ENCODE data around the gene ROBO4. TPM values are rescaled to one million over a fixed set of nuclear protein-coding genes. Genes with fewer than 3 reads are reported as not detected.
A peak's percentile ranks its signal among the peaks of the same experiment; 100 is the strongest.

Gene ROBO4
- total RNA-seq, 1 donor from 2014 or later: 1.9 TPM

DNA sequence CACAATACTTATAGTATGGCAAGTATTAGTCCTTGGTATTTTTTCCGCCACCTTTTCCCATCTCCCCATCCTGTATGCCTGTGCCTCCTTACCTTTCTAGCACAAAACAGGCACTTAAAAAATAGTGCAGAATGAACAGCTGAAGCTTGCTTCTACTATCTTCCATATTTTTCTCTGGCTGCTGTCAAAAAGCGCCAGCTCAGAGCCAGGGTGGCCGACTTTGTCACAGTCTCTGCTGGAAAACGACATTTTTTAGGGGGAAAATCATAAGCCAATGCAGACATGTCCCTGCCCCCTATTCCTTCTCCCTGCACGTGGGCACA, 58.9 kb downstream of the ROBO4 start:
- TF ChIP-seq, protein P1, sequence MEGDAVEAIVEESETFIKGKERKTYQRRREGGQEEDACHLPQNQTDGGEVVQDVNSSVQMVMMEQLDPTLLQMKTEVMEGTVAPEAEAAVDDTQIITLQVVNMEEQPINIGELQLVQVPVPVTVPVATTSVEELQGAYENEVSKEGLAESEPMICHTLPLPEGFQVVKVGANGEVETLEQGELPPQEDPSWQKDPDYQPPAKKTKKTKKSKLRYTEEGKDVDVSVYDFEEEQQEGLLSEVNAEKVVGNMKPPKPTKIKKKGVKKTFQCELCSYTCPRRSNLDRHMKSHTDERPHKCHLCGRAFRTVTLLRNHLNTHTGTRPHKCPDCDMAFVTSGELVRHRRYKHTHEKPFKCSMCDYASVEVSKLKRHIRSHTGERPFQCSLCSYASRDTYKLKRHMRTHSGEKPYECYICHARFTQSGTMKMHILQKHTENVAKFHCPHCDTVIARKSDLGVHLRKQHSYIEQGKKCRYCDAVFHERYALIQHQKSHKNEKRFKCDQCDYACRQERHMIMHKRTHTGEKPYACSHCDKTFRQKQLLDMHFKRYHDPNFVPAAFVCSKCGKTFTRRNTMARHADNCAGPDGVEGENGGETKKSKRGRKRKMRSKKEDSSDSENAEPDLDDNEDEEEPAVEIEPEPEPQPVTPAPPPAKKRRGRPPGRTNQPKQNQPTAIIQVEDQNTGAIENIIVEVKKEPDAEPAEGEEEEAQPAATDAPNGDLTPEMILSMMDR (conservative IDR thresholded peaks at IDR 0.05; ENCODE audit: low read depth, low read length): no peak
- H3K4me3 ChIP-seq (ENCODE audit: low read depth, low read length): no peak overlapping the region
- no peak for DNase-seq (ENCODE audit: low read depth)

DNA sequence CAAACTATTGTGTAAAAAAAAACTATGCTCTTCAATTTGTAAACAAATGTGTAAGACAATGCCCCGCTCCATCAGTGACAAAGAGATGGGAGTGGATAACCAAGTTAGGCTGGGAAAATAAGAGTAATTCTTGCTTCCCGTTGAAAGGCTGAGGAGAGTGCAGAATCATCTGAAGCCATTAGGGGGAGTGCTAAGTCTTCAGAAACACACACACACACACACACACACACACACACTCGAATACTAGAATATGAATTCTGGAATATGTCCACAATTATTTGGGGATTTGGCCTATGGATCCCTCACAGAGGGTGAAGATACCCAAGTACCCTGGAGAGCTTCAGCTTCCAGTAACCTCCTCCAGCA, 60.2 kb downstream of the ROBO4 start:
- H3K4me3 ChIP-seq (ENCODE audit: low read depth, low read length): no peak overlapping the region
- TF ChIP-seq, protein P1 (conservative IDR thresholded peaks at IDR 0.05; ENCODE audit: low read depth, low read length): peak; percentile 78
- DNase-seq (ENCODE audit: low read depth): peak; percentile 56

DNA sequence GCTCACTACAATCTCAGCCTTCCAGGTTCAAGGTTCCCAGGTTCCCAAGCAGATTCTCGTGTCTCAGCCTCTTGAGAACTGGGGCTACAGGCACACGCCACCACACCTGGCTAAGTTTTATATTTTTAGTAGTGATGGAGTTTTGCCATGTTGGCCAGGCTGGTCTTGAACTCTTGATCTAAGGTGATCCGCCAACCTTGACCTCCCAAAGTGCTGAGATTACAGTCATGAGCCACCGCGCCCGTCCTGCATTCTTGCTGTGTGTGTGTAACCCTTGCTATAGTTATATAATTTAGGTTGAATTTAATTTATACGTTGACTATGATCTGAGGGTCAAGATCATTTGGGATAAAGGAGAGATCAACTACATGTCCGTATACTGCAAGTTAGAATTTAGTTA, 61.7 kb downstream of the ROBO4 start:
- H3K4me3 ChIP-seq (ENCODE audit: low read depth, low read length): no peak overlapping the region
- TF ChIP-seq, protein P1 (conservative IDR thresholded peaks at IDR 0.05; ENCODE audit: low read depth, low read length): no peak
- DNase-seq (ENCODE audit: low read depth): no peak

GRCh38 chr11:124834526-124835180, 63.0 kb downstream of the ROBO4 start:
- TF ChIP-seq, protein P1 (conservative IDR thresholded peaks at IDR 0.05; ENCODE audit: low read depth, low read length): no peak
- no peak overlapping the region for H3K4me3 ChIP-seq (ENCODE audit: low read depth, low read length)
- peak; percentile 30 for DNase-seq (ENCODE audit: low read depth)

Other genes with a start within 250 kb of the ROBO4 start
- 3.5 and 8.2 TPM in 2 replicates for gene SIAE, start 224.1 kb downstream of the ROBO4 start, total RNA-seq
- gene SPA17, start 224.0 kb downstream of the ROBO4 start, total RNA-seq: 21.2 and 28.1 TPM in 2 replicates
- gene NRGN, start 157.9 kb downstream of the ROBO4 start, total RNA-seq: 2.7 and 5.8 TPM in 2 replicates
- gene VSIG2, start 145.6 kb downstream of the ROBO4 start, total RNA-seq: 0.29 and 0.40 TPM in 2 replicates
- gene ESAM, start 135.6 kb downstream of the ROBO4 start, total RNA-seq: 1.8 and 9.9 TPM in 2 replicates
- gene MSANTD2, start 97.5 kb downstream of the ROBO4 start, total RNA-seq: 7.2 and 8.5 TPM in 2 replicates
- 18.9 and 30.6 TPM in 2 replicates for gene ROBO3, start 32.4 kb downstream of the ROBO4 start, total RNA-seq
- gene HEPN1, start 21.4 kb upstream of the ROBO4 start, total RNA-seq: not detected in 2 replicates
- gene HEPACAM, start 38.2 kb upstream of the ROBO4 start, total RNA-seq: under 0.01 TPM in 1 of 2 replicates, not detected in the other
- gene CCDC15, start 56.3 kb upstream of the ROBO4 start, total RNA-seq: 3.3 and 3.4 TPM in 2 replicates
- gene SLC37A2, start 165.4 kb upstream of the ROBO4 start, total RNA-seq: 2.0 and 2.7 TPM in 2 replicates
- gene TMEM218, start 213.8 kb upstream of the ROBO4 start, total RNA-seq: 8.2 and 19.7 TPM in 2 replicates